A673 (cell line): ENCODE measurements around the gene NARF.

Experiments
- CTCF ChIP-seq: fragments of 300-800, 200-600 bp; sonication (generic); conservative IDR thresholded peaks from 2 replicates; pipeline ENCODE4 v1.5.1; 2017; ENCODE audit warnings: low read depth, mild to moderate bottlenecking, antibody characterized with exemption, low read length, moderate library complexity, mixed read lengths
- EZH2 ChIP-seq: fragments of 200-600 bp; sonication (generic); IDR thresholded peaks from 2 replicates; pipeline ENCODE4 v1.6.1; 2017; ENCODE audit warnings: borderline replicate concordance, low read depth, mild to moderate bottlenecking, mixed read lengths, antibody characterized with exemption, low read length; ENCODE audit not compliant: poor library complexity, severe bottlenecking

GRCh38 chr17:82489851-82490511, 31.4 kb downstream of the NARF start:
- TF ChIP-seq CTCF (no peak), EZH2 (no peak)
